ENCODE results near the gene KYNU.
"Not testable (repeated sequence)": the region's sequence is repeated elsewhere in the genome, so short reads cannot be mapped to it uniquely, and the experiment has no call there.

The KYNU gene

GRCh38 chr2:142872882-142873724 is 4.4 kb upstream of the KYNU start:
- no peak for DNase-seq

- DNase-seq: no peak
Observed at GRCh38 chr2:142873831-142874287, 3.6 kb upstream of the KYNU start.

GRCh38 chr2:142874293-142874814 is 3.1 kb upstream of the KYNU start:
- no peak for DNase-seq

- DNase-seq: no peak
Observed at GRCh38 chr2:142875010-142875409, 2.5 kb upstream of the KYNU start.

- no peak for DNase-seq
Observed at GRCh38 chr2:142875652-142876051, 1.8 kb upstream of the KYNU start.

- no peak for DNase-seq
Observed at GRCh38 chr2:142876423-142876822, 1.0 kb upstream of the KYNU start.

- no peak for DNase-seq
Observed at GRCh38 chr2:142878031-142878678, 691 bp downstream of the KYNU start.

GRCh38 chr2:142879151-142879550 is 1.7 kb downstream of the KYNU start:
- no peak for DNase-seq

- DNase-seq: no peak
Observed at GRCh38 chr2:142880279-142880678, 2.8 kb downstream of the KYNU start.

- DNase-seq: no peak
Observed at GRCh38 chr2:142881619-142882018, 4.2 kb downstream of the KYNU start.

- DNase-seq: not testable (repeated sequence)
Observed at GRCh38 chr2:142882500-142882899, 5.0 kb downstream of the KYNU start.

GRCh38 chr2:142883526-142883925 is 6.1 kb downstream of the KYNU start:
- no peak for DNase-seq

GRCh38 chr2:142885543-142885942 is 8.1 kb downstream of the KYNU start:
- no peak for DNase-seq

GRCh38 chr2:142892715-142893114 is 15.3 kb downstream of the KYNU start:
- DNase-seq: no peak

GRCh38 chr2:142893241-142893640 is 15.8 kb downstream of the KYNU start:
- DNase-seq: no peak

- DNase-seq: no peak
Observed at GRCh38 chr2:142897807-142898206, 20.3 kb downstream of the KYNU start.

GRCh38 chr2:142900327-142900726 is 22.9 kb downstream of the KYNU start:
- not testable (repeated sequence) for DNase-seq

- DNase-seq: no peak
Observed at GRCh38 chr2:142901780-142902179, 24.3 kb downstream of the KYNU start.

GRCh38 chr2:142903726-142904125 is 26.3 kb downstream of the KYNU start:
- DNase-seq: not testable (repeated sequence)

- DNase-seq: no peak
Observed at GRCh38 chr2:142907653-142908052, 30.2 kb downstream of the KYNU start.

GRCh38 chr2:142914507-142915313 is 37.2 kb downstream of the KYNU start:
- no peak for DNase-seq

GRCh38 chr2:142915502-142915901 is 38.0 kb downstream of the KYNU start:
- no peak for DNase-seq

GRCh38 chr2:142918624-142919023 is 41.2 kb downstream of the KYNU start:
- DNase-seq: no peak

Measured in midbrain (tissue), 1 donor.